Esophagus muscularis mucosa (tissue), 4 donors: Measurements from ENCODE around the gene FAM76B. TPM values are rescaled to one million over a fixed set of nuclear protein-coding genes. Genes with fewer than 3 reads are reported as not detected.

Experiments used
- DNase-seq: peaks from one replicate; pipeline ENCODE4 v3.0.0-alpha.2; 2017; ENCODE audit errors: extremely low spot score
- H3K27ac ChIP-seq, 4 donors: fragments of 200-600 bp; sonication (generic); replicated peaks in 1 of 4; 1 replicate in 3 of 4; 2 replicates in 1 of 4; pipeline ENCODE4 v1.5.1; 2016 to 2019; ENCODE audit warnings: mild to moderate bottlenecking in 1 of 4
- H3K27me3 ChIP-seq, 4 donors: fragments of 200-600 bp; sonication (generic); one replicate each; pipeline versions ENCODE4 v1.5.1 to v1.6.0; 2016 to 2019
- H3K36me3 ChIP-seq, 4 donors: fragments of 200-600 bp; sonication (generic); one replicate each; pipeline ENCODE4 v1.5.1; 2016 to 2019
- H3K4me1 ChIP-seq, 4 donors: fragments of 200-600 bp; sonication (generic); one replicate each; pipeline ENCODE4 v1.5.1; 2016 to 2019
- H3K4me3 ChIP-seq, 4 donors: fragments of 200-600 bp; sonication (generic); 1 replicate in 2 of 4; 2 replicates in 2 of 4; pipeline ENCODE4 v1.5.1; 2016 to 2019; ENCODE audit warnings: mild to moderate bottlenecking in 4 of 4, moderate library complexity in 1 of 4
- H3K9me3 ChIP-seq, 4 donors: fragments of 200-600 bp; sonication (generic); 1 replicate in 3 of 4; 2 replicates in 1 of 4; pipeline ENCODE4 v1.5.1; 2016 to 2019
- EP300 ChIP-seq: sonication (generic); formaldehyde crosslinking; IDR thresholded peaks from one replicate; pipeline ENCODE4 v1.6.1; 2017; ENCODE audit warnings: antibody characterized with exemption
- POLR2A ChIP-seq: fragments of 450-650 bp; IDR thresholded peaks from one replicate; pipeline ENCODE4 v1.6.1; 2017; ENCODE audit warnings: antibody characterized with exemption, moderate library complexity, mild to moderate bottlenecking, low read depth
- POLR2AphosphoS5 ChIP-seq, 2 donors: sonication (generic); formaldehyde crosslinking; IDR thresholded peaks; one replicate each; pipeline ENCODE4 v1.6.1; 2017; ENCODE audit warnings: antibody characterized with exemption in 2 of 2
- WGBS: methylation state at CpG from one replicate; pipeline ENCODE4 v1.1.5; 2018; 5-methylcytosine and 5-hydroxymethylcytosine counted together
- intact Hi-C: fragments of 100-400 bp; cut with DNase I; formaldehyde crosslinking; loops from one replicate; pipeline ENCODE4 v1.15.1; 2023
- total RNA-seq, 4 donors: library from RNA; depleted of rRNA; stranded (reverse); fragments of >200 nt; gene quantifications; one replicate each; pipeline versions ENCODE4 v1.1.0 to v1.2.1, GENCODE V29; 2016
- TF ChIP-seq, protein P1 (sequence below), 3 experiments: fragments of 200-600 bp in 2 of 3; fragments of 450-650 bp in 1 of 3; sonication (generic) in 2 of 3; IDR thresholded peaks; one replicate each; pipeline ENCODE4 v1.5.1; 2017 to 2019; ENCODE audit warnings: antibody characterized with exemption in 3 of 3, mild to moderate bottlenecking in 2 of 3, moderate library complexity in 1 of 3

The FAM76B gene
- total RNA-seq, 4 donors from 2014 or later = 11.3 to 30.3 (median 17.0) TPM

DNA sequence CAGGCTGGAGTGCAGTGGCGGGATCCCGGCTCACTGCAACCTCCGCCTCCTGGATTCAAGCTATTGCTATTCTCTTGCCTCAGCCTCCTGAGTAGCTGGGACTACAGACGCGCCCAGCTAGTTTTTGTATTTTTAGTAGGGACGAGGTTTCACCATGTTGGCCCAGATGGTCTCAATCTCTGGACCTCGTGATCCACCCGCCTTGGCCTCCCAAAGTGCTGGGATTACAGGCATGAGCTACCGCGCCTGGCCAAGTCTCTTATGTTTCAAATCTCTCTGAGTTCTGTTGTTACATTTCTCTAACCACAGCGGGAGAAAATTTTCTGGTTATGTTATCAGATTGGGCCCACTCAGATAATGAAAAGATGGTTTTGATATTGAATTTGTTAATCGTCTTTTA, 10.9 kb upstream of the FAM76B start:
- Histone ChIP-seq H3K4me3 (no peak overlapping the region), H3K27ac (no peak overlapping the region), H3K4me1 (no peaks in the 10 kb centered on the region), H3K36me3 (peaks cover 5 to 44% (median 19%) of the 10 kb centered on the region in 4 donors), H3K9me3 (no peaks in the 10 kb centered on the region), H3K27me3 (no peaks in the 10 kb centered on the region)
- WGBS = 95% methylated on average over 12 of the region's 12 CpGs
- TF ChIP-seq EP300 (no peak), POLR2A (no peak), POLR2AphosphoS5 (IDR thresholded peaks at IDR 0.05) (no peak)
- TF ChIP-seq, protein P1, sequence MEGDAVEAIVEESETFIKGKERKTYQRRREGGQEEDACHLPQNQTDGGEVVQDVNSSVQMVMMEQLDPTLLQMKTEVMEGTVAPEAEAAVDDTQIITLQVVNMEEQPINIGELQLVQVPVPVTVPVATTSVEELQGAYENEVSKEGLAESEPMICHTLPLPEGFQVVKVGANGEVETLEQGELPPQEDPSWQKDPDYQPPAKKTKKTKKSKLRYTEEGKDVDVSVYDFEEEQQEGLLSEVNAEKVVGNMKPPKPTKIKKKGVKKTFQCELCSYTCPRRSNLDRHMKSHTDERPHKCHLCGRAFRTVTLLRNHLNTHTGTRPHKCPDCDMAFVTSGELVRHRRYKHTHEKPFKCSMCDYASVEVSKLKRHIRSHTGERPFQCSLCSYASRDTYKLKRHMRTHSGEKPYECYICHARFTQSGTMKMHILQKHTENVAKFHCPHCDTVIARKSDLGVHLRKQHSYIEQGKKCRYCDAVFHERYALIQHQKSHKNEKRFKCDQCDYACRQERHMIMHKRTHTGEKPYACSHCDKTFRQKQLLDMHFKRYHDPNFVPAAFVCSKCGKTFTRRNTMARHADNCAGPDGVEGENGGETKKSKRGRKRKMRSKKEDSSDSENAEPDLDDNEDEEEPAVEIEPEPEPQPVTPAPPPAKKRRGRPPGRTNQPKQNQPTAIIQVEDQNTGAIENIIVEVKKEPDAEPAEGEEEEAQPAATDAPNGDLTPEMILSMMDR (IDR thresholded peaks at IDR 0.05) = no peak
- no peak for DNase-seq
- intact Hi-C loops = no loop called here

DNA sequence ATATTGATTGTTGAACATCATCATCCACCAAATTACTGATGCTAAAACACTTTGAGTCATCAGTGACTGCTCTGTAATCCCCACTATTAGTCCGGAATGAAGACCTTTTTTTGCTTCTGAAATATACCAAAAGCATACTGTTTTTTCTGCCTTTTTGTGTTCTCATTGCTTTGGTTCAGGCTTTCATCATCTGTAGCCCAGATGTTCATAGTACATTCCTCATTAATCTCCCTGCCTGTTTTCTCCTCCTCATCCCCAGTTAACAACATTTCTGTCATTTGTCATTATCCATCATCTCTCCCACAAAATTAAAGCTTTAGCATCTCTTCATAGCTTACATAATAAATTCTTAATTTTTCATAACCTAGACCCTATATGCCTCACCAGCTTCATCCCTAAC, 10.0 kb upstream of the FAM76B start:
- no peak for DNase-seq
- H3K9me3 ChIP-seq = no peaks in the 10 kb centered on the region
- H3K27me3 ChIP-seq = no peaks in the 10 kb centered on the region
- WGBS = 85% methylated on average over 1 of the region's 1 CpG
- peaks cover 5 to 44% (median 19%) of the 10 kb centered on the region in 4 donors for H3K36me3 ChIP-seq
- H3K4me3 ChIP-seq = no peak overlapping the region
- intact Hi-C loops = loop anchor here (10.0 kb wide), 1 partner anchor 825 kb away; the partner anchor contains the start of genes CWC15 and KDM4D
- H3K4me1 ChIP-seq = no peaks in the 10 kb centered on the region
- TF ChIP-seq EP300 (no peak), POLR2AphosphoS5 (IDR thresholded peaks at IDR 0.05) (no peak)
- TF ChIP-seq, protein P1 (IDR thresholded peaks at IDR 0.05) = no peak
- H3K27ac ChIP-seq = no peak overlapping the region

DNA sequence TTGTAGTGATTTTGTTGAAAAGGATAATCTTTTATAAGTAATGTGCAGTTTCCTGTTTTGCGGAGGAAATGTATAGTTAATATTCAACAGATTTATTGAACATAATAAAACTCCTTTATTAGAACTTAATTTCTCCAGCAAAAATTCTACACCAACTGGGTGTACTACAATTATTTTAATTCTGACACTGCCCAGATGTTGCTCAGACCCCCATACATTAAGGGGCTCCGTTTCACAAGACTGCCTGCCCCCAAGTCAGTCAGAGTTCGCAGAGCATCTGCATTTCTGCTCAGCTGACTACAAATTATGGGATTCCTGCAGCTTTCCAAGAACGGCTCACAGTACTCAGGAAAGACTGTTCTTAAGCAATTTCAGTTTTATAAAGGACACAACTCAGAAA, 6.9 kb upstream of the FAM76B start:
- H3K4me3 ChIP-seq = no peak overlapping the region
- H3K9me3 ChIP-seq = no peaks in the 10 kb centered on the region
- H3K27ac ChIP-seq = no peak overlapping the region
- WGBS = 79% methylated on average over 4 of the region's 4 CpGs
- peaks cover 9 to 13% (median 11%) of the 10 kb centered on the region in 4 donors for H3K4me1 ChIP-seq
- DNase-seq = no peak
- TF ChIP-seq POLR2A = no peak
- no peak for TF ChIP-seq POLR2AphosphoS5 (IDR thresholded peaks at IDR 0.05)
- TF ChIP-seq EP300 = no peak
- TF ChIP-seq, protein P1 (IDR thresholded peaks at IDR 0.05) = no peak
- no peaks in the 10 kb centered on the region for H3K27me3 ChIP-seq
- H3K36me3 ChIP-seq = peaks cover 5 to 21% (median 17%) of the 10 kb centered on the region in 4 donors
- intact Hi-C loops = loop anchor here (10.0 kb wide), 1 partner anchor 822 kb away; the partner anchor contains the start of genes CWC15 and KDM4D

DNA sequence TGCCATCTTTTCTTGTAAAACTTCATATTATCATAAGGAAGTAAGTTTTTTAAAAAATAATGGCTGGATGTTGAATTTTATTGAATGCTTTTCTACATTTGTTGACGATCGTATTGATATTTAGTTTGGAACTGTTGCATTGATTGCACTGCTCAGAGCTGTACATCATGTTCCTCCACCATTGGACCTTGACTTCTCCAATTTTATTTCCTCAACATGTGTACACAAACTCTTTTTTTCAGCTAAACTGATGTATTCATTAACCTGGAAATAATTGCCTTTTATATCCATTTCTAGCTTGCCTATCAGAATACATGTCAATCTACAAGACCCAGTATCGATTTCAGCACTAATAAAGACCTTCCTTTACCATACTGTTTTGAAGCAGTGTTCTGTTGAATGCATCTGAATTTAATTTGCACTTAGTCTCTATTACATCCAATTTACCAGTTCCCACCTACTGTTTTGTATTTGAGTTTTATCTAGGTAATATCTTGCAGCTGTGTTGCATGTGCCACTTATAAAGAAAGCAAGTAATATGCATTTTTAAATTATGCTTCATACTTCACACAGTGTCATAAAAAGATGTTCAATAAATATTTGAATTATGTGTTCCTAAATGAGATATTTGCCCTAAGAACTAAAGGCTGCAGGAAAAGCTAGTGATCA, 6.2 kb upstream of the FAM76B start:
- Histone ChIP-seq H3K27ac (no peak overlapping the region), H3K9me3 (no peaks in the 10 kb centered on the region), H3K4me1 (peaks cover 14 to 19% (median 16%) of the 10 kb centered on the region in 4 donors), H3K36me3 (peaks cover 5 to 17% (median 15%) of the 10 kb centered on the region in 4 donors), H3K27me3 (no peaks in the 10 kb centered on the region), H3K4me3 (no peak overlapping the region)
- TF ChIP-seq EP300 (no peak), POLR2A (no peak), POLR2AphosphoS5 (IDR thresholded peaks at IDR 0.05) (no peak)
- TF ChIP-seq, protein P1 (IDR thresholded peaks at IDR 0.05) = no peak
- DNase-seq = no peak
- 93% methylated on average over 3 of the region's 3 CpGs for WGBS
- intact Hi-C loops = loop anchor here (10.0 kb wide), 1 partner anchor 821 kb away; the partner anchor contains the start of genes CWC15 and KDM4D
